Measurements from ENCODE around the gene EXOC6. TPM values are rescaled to one million over a fixed set of nuclear protein-coding genes. Genes with fewer than 3 reads are reported as not detected.

Gene EXOC6
- total RNA-seq, 1 donor from 2014 or later = 12.2 TPM

DNA sequence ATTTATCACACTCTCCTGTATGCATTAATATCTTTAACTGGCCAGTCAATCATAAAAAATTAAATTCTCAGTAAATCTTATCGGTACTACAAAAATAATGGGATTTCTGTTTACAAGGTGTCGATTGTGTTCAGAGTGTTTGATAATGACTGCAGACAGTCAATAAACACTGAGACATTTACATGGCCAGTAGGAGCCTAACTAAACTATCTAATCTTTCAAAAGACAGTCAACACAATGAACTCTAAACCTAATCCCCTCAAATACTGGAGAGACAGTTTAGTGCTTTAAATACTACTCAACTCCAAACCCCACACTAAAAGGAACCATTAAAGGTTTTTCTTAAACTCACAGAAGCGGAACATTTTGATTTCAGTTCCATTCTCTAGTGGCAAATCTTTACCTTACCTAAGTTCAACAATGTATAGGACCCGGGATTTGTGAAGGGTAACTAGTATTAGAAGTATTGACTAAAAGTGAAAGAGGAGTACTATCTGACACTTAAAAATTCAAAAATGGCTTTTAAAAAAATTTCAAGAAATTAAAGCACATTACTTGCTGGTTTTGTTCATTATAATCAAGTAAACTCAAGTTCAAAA is 37.3 kb upstream of the EXOC6 start:
- intact Hi-C loops (cut with DNase I) = no loop called here
- no peaks in the 10 kb centered on the region for H3K9me3 ChIP-seq
- H3K36me3 ChIP-seq = no peaks in the 10 kb centered on the region
- H3K4me3 ChIP-seq = no peak overlapping the region
- H3K27me3 ChIP-seq = no peaks in the 10 kb centered on the region
- H3K4me1 ChIP-seq = no peaks in the 10 kb centered on the region
- no peak for DNase-seq (ENCODE audit: low spot score in 2 of 2)
- TF ChIP-seq, protein P1, sequence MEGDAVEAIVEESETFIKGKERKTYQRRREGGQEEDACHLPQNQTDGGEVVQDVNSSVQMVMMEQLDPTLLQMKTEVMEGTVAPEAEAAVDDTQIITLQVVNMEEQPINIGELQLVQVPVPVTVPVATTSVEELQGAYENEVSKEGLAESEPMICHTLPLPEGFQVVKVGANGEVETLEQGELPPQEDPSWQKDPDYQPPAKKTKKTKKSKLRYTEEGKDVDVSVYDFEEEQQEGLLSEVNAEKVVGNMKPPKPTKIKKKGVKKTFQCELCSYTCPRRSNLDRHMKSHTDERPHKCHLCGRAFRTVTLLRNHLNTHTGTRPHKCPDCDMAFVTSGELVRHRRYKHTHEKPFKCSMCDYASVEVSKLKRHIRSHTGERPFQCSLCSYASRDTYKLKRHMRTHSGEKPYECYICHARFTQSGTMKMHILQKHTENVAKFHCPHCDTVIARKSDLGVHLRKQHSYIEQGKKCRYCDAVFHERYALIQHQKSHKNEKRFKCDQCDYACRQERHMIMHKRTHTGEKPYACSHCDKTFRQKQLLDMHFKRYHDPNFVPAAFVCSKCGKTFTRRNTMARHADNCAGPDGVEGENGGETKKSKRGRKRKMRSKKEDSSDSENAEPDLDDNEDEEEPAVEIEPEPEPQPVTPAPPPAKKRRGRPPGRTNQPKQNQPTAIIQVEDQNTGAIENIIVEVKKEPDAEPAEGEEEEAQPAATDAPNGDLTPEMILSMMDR (IDR thresholded peaks at IDR 0.05) = no peak
- H3K27ac ChIP-seq = no peak overlapping the region

DNA sequence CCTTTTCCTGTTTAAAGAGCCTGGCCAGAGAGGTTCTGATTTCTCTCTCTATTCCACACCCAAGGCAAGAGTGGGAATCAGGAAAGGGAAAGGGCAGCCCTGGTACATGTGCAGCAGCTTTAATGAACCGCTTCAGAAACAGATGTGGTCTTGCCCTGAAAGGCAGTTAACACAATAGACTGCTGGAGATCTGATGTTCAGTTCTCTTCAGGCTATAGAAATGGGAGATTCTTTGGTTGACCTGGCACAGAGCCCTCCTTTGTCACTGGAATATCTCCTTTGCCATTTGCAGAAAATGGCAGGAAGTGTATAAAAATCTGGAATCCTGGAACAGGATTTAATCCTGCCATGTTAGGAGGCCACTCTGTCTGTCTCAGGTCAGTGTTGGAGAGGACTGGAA is 36.3 kb upstream of the EXOC6 start:
- Histone ChIP-seq H3K27ac (no peak overlapping the region), H3K9me3 (no peaks in the 10 kb centered on the region), H3K36me3 (no peaks in the 10 kb centered on the region), H3K27me3 (no peaks in the 10 kb centered on the region), H3K4me1 (no peaks in the 10 kb centered on the region), H3K4me3 (no peak overlapping the region)
- DNase-seq (ENCODE audit: low spot score in 2 of 2) = no peak
- TF ChIP-seq, protein P1 (IDR thresholded peaks at IDR 0.05) = no peak
- intact Hi-C loops (cut with DNase I) = no loop called here

DNA sequence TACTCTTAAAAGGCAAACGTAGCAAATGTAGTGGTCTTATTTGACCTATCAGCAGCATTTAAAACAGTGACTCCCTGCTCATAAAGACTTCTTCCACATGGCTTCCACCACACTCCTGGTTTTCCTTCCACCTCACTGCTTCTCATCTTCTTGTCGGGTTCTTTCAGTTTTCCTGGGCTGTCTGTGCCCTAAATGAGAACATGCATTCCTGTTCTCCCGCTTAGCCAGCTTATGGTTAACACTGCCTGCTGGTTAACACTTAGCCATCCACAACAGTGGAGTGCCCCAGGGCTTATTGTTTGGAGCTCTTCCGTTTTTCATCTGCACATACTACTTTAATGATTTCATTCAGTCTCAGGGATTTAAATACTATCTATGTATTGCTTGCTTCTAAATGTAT is 34.3 kb upstream of the EXOC6 start:
- no peaks in the 10 kb centered on the region for H3K4me1 ChIP-seq
- no peak overlapping the region for H3K27ac ChIP-seq
- TF ChIP-seq, protein P1 (IDR thresholded peaks at IDR 0.05) = no peak
- H3K27me3 ChIP-seq = no peaks in the 10 kb centered on the region
- no peaks in the 10 kb centered on the region for H3K9me3 ChIP-seq
- no peak overlapping the region for H3K4me3 ChIP-seq
- H3K36me3 ChIP-seq = no peaks in the 10 kb centered on the region
- no peak for DNase-seq (ENCODE audit: low spot score in 2 of 2)
- intact Hi-C loops (cut with DNase I) = no loop called here

DNA sequence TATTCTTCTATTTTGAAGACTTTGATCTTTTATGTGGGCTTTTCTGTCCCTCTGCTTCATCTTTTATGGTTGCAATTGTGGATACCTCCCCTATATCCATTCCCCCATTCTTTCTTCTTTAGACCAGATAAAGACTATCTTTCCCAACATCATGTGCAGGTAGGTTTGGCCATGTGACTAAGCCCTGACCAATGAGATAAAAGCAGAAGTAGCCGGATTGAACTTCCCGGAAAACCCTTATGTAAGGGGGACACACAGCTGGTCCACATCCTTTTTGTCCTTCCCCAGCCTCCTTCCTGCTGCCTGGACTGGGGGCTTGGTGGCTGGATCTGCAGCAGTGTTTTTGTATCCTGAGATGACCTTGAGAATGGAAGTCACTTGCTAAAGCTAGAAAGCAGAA is 33.5 kb upstream of the EXOC6 start:
- no peak overlapping the region for H3K4me3 ChIP-seq
- no peaks in the 10 kb centered on the region for H3K9me3 ChIP-seq
- no peak overlapping the region for H3K27ac ChIP-seq
- H3K4me1 ChIP-seq = no peaks in the 10 kb centered on the region
- DNase-seq (ENCODE audit: low spot score in 2 of 2) = no peak
- intact Hi-C loops (cut with DNase I) = no loop called here
- H3K27me3 ChIP-seq = no peaks in the 10 kb centered on the region
- H3K36me3 ChIP-seq = no peaks in the 10 kb centered on the region
- TF ChIP-seq, protein P1 (IDR thresholded peaks at IDR 0.05) = no peak

DNA sequence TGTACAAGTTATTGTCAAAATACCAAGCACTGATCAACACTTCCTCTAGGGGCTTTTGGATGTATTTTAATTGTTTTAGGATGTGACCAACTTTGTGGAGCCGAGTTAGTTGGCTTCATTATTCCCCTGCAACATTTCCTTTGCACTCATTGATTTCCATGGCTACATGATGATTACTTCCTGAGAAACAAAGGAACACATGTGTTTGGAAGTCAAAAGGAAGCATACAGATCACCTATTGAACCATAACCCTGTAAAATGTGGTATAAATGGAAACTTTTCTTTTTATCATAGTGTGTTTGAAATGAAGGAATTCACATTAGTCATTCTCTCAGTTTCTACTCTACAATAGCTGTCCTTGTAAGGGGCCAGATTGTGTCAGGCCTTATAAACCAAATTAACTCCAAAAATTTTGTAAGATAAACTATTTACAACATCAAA is 32.2 kb upstream of the EXOC6 start:
- Histone ChIP-seq H3K4me1 (no peaks in the 10 kb centered on the region), H3K27me3 (no peaks in the 10 kb centered on the region), H3K27ac (no peak overlapping the region), H3K9me3 (no peaks in the 10 kb centered on the region), H3K4me3 (no peak overlapping the region), H3K36me3 (no peaks in the 10 kb centered on the region)
- TF ChIP-seq, protein P1 (IDR thresholded peaks at IDR 0.05) = no peak
- intact Hi-C loops (cut with DNase I) = no loop called here
- no peak for DNase-seq (ENCODE audit: low spot score in 2 of 2)
